Parathyroid adenoma (tissue), 2 donors: ENCODE data around the gene RDH11.

ENCODE experiments used
- H2AFZ ChIP-seq: fragments of 300-600 bp; sonication (generic); one replicate; pipeline ENCODE4 v1.7.0; 2017; ENCODE audit warnings: antibody characterized with exemption, mild to moderate bottlenecking
- H3K27ac ChIP-seq: fragments of 300-600 bp; sonication (generic); one replicate; pipeline ENCODE4 v1.7.0; 2017
- H3K27me3 ChIP-seq: fragments of 300-600 bp; sonication (generic); one replicate; pipeline ENCODE4 v1.7.0; 2017; ENCODE audit warnings: low read length; ENCODE audit not compliant: control insufficient read depth, insufficient read depth
- H3K36me3 ChIP-seq: fragments of 300-600 bp; sonication (generic); one replicate; pipeline ENCODE4 v1.7.0; 2017; ENCODE audit warnings: low read length; ENCODE audit not compliant: control insufficient read depth, insufficient read depth
- H3K4me1 ChIP-seq: fragments of 300-600 bp; sonication (generic); one replicate; pipeline ENCODE4 v1.7.0; 2017; ENCODE audit warnings: control low read depth
- H3K4me2 ChIP-seq: fragments of 300-600 bp; sonication (generic); one replicate; pipeline ENCODE4 v1.7.0; 2017; ENCODE audit warnings: low read length
- H3K4me3 ChIP-seq: fragments of 300-600 bp; sonication (generic); one replicate; pipeline ENCODE4 v1.7.0; 2017; ENCODE audit warnings: low read depth, low read length
- H3K79me2 ChIP-seq: fragments of 300-600 bp; sonication (generic); one replicate; pipeline ENCODE4 v1.7.0; 2017; ENCODE audit warnings: control low read depth
- H3K9ac ChIP-seq: fragments of 300-600 bp; sonication (generic); one replicate; pipeline ENCODE4 v1.7.0; 2017; ENCODE audit warnings: mild to moderate bottlenecking
- H3K9me3 ChIP-seq: fragments of 300-600 bp; sonication (generic); one replicate; pipeline ENCODE4 v1.7.0; 2017; ENCODE audit warnings: low read length; ENCODE audit not compliant: control insufficient read depth
- TF ChIP-seq, protein P1 (sequence below): fragments of 300-600 bp; sonication (generic); IDR thresholded peaks from one replicate; pipeline ENCODE4 v1.7.0; 2017; ENCODE audit warnings: antibody characterized with exemption, mild to moderate bottlenecking
- donor health status: primary hyperparathyroidism.

RDH11 gene

DNA sequence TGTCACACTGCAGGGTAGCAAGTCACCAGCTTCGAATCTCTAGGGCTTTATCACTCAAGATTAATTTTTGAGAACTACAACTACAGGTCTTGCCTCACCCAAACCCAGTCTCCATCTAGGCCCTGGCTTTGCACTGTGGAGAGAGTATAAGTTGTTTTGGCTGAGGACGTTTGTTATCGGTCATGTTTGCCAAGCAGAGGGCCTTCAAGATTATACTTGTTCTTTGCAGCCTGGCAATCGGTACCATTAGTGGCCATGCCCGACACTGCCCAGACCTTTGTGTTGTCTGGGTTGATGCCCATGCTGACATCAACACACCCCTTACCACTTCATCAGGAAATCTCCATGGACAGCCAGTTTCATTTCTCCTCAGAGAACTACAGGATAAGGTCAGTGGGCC lies 50.1 kb downstream of the RDH11 start:
- peak overlapping the region; percentile 36 for H3K4me3 ChIP-seq
- peak overlapping the region; percentile 13 for H2AFZ ChIP-seq
- H3K79me2 ChIP-seq, result no peaks in the 10 kb centered on the region
- peak overlapping the region; percentile 46 for H3K4me2 ChIP-seq
- H3K27me3 ChIP-seq, result no peaks in the 10 kb centered on the region
- H3K9me3 ChIP-seq, result no peaks in the 10 kb centered on the region
- H3K4me1 ChIP-seq, result peaks cover 62% of the 10 kb centered on the region
- peak overlapping the region; percentile 99 for H3K27ac ChIP-seq
- no peak overlapping the region for H3K9ac ChIP-seq
- H3K36me3 ChIP-seq, result no peaks in the 10 kb centered on the region
- TF ChIP-seq, protein P1, sequence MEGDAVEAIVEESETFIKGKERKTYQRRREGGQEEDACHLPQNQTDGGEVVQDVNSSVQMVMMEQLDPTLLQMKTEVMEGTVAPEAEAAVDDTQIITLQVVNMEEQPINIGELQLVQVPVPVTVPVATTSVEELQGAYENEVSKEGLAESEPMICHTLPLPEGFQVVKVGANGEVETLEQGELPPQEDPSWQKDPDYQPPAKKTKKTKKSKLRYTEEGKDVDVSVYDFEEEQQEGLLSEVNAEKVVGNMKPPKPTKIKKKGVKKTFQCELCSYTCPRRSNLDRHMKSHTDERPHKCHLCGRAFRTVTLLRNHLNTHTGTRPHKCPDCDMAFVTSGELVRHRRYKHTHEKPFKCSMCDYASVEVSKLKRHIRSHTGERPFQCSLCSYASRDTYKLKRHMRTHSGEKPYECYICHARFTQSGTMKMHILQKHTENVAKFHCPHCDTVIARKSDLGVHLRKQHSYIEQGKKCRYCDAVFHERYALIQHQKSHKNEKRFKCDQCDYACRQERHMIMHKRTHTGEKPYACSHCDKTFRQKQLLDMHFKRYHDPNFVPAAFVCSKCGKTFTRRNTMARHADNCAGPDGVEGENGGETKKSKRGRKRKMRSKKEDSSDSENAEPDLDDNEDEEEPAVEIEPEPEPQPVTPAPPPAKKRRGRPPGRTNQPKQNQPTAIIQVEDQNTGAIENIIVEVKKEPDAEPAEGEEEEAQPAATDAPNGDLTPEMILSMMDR, result no peak

DNA sequence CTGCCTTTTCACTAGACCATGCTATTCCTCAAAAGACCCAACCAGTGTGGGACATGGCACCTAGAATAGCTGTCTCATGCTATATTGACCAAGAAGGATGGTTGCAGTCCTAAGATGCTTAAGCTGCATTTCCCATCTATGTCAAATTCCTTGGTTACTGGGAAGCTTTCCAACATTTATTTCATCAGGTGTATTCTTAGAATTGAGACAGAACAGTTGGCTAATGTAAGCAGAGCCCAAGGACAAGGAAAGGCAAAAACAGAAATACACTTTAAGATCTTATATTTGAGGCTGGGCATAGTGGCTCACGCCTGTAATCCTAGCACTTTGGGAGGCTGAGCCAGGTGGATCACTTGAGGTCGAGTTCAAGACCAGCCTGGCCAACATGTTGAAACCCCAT lies 51.1 kb downstream of the RDH11 start:
- H3K9me3 ChIP-seq, result no peaks in the 10 kb centered on the region
- no peak overlapping the region for H2AFZ ChIP-seq
- H3K9ac ChIP-seq, result no peak overlapping the region
- peak overlapping the region; percentile 99 for H3K27ac ChIP-seq
- H3K4me1 ChIP-seq, result peaks cover 60% of the 10 kb centered on the region
- H3K27me3 ChIP-seq, result no peaks in the 10 kb centered on the region
- H3K4me3 ChIP-seq, result no peak overlapping the region
- peak overlapping the region; percentile 46 for H3K4me2 ChIP-seq
- peaks cover 2% of the 10 kb centered on the region for H3K79me2 ChIP-seq
- H3K36me3 ChIP-seq, result no peaks in the 10 kb centered on the region
- TF ChIP-seq, protein P1, result no peak

DNA sequence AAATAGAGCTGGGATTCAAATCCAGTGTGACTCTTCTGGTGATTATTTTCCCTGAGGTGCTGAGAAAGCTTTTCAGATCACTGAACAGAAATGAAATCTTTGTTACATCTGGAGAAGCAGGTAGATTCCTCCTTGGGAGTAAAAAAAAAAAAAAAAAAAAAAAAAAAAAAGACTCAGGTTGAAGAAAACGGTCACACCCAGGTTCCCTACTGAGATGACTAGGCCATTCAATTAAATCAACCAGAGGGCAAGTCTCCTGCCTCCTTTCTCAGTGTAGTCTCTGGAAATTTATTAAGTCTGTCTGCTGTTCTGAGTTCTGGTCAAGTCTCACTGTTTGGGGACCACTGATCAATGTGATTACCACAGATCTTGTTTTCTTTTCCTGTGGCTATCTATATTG lies 51.9 kb downstream of the RDH11 start:
- TF ChIP-seq, protein P1, result no peak
- H3K9me3 ChIP-seq, result no peaks in the 10 kb centered on the region
- H3K36me3 ChIP-seq, result no peaks in the 10 kb centered on the region
- H3K4me1 ChIP-seq, result peaks cover 53% of the 10 kb centered on the region
- peak overlapping the region; percentile 16 for H3K4me2 ChIP-seq
- peak overlapping the region; percentile 99 for H3K27ac ChIP-seq
- H3K79me2 ChIP-seq, result peaks cover 2% of the 10 kb centered on the region
- no peak overlapping the region for H2AFZ ChIP-seq
- no peaks in the 10 kb centered on the region for H3K27me3 ChIP-seq
- no peak overlapping the region for H3K9ac ChIP-seq
- no peak overlapping the region for H3K4me3 ChIP-seq

DNA sequence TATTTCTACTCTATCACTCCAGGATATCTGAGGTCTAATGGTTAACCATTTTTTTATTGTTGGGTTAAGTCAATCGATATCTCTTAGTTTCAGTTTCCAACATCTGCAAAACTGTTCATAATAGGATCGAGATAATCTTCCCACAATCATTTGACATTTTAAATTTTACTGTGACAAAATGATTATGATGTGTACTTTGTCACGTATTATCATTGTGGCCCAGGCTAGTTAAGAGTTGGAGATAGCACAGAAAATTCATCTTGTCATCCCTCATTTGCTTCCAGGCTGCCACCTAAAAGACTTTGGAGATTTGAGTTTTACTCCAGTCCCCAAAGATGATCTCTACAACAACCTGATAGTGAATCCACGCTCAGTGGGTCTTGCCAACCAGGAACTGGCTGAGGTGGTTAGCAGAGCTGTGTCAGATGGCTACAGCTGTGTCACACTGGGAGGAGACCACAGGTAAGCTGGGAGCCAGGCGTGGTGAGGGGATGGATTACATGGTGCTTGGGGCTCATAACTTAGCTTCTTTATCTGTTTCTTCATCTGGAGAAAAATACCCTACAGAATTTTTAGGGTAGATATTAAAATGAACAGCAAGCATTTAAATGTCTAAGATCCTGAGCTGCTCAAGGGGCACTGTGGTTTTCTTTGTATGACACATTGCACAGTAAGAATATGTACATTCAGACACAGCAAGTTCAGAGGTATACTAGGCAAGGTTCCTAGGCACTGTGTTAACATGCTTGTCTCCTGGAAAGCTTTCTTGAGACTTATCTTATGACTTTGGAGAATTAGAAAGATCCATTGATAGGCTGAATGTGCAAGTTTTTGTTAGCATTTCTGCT lies 53.4 kb downstream of the RDH11 start:
- no peak overlapping the region for H3K9ac ChIP-seq
- no peak overlapping the region for H3K4me3 ChIP-seq
- peaks cover 37% of the 10 kb centered on the region for H3K4me1 ChIP-seq
- peaks cover 2% of the 10 kb centered on the region for H3K79me2 ChIP-seq
- TF ChIP-seq, protein P1, result no peak
- no peak overlapping the region for H2AFZ ChIP-seq
- H3K4me2 ChIP-seq, result no peak overlapping the region
- H3K36me3 ChIP-seq, result no peaks in the 10 kb centered on the region
- no peaks in the 10 kb centered on the region for H3K9me3 ChIP-seq
- peak overlapping the region; percentile 99 for H3K27ac ChIP-seq
- H3K27me3 ChIP-seq, result no peaks in the 10 kb centered on the region

DNA sequence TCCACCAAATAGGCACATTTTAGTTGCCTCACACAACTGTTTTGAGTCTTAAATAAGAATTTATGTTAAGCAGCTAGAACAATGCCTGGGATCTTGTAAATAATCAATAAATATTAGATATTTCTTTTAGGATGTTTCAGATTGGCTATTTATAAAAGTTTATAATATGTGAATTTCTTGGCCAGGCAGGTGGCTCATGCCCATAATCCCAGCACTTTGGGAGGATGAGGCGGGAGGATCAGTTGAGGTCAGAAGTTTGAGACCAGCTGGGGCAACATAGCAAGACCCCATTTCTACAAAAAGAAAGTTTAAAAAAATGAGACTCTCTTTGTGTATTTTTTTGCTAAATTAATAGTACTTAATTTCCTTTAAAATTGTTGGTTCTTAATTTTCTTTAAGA lies 54.1 kb downstream of the RDH11 start:
- H3K79me2 ChIP-seq, result peaks cover 2% of the 10 kb centered on the region
- no peaks in the 10 kb centered on the region for H3K27me3 ChIP-seq
- H3K36me3 ChIP-seq, result no peaks in the 10 kb centered on the region
- H3K9me3 ChIP-seq, result no peaks in the 10 kb centered on the region
- H2AFZ ChIP-seq, result no peak overlapping the region
- peak overlapping the region; percentile 99 for H3K27ac ChIP-seq
- H3K4me3 ChIP-seq, result no peak overlapping the region
- no peak overlapping the region for H3K9ac ChIP-seq
- no peak overlapping the region for H3K4me2 ChIP-seq
- TF ChIP-seq, protein P1, result no peak
- peaks cover 36% of the 10 kb centered on the region for H3K4me1 ChIP-seq
